Hematopoietic multipotent progenitor cell (in vitro differentiated cells): ENCODE measurements around the gene GNPNAT1. TPM values are rescaled to one million over a fixed set of nuclear protein-coding genes. Genes with fewer than 3 reads are reported as not detected.
A peak's percentile ranks its signal among the peaks of the same experiment; 100 is the strongest.
"Not testable (repeated sequence)": the region's sequence is repeated elsewhere in the genome, so short reads cannot be mapped to it uniquely, and the experiment has no call there.

Experiments
- DNase-seq, 3 donors: peaks; one replicate each; pipeline ENCODE4 v3.0.0-alpha.2; 2011 to 2015; ENCODE audit warnings: low read depth in 2 of 3, low spot score in 2 of 3
- total RNA-seq: library from RNA; depleted of rRNA; stranded (reverse); fragments of >200 nt; gene quantifications from one replicate; pipeline ENCODE4 v1.2.3, GENCODE V29; 2012

Gene GNPNAT1
- total RNA-seq, 1 donor: 5.4 TPM

DNA sequence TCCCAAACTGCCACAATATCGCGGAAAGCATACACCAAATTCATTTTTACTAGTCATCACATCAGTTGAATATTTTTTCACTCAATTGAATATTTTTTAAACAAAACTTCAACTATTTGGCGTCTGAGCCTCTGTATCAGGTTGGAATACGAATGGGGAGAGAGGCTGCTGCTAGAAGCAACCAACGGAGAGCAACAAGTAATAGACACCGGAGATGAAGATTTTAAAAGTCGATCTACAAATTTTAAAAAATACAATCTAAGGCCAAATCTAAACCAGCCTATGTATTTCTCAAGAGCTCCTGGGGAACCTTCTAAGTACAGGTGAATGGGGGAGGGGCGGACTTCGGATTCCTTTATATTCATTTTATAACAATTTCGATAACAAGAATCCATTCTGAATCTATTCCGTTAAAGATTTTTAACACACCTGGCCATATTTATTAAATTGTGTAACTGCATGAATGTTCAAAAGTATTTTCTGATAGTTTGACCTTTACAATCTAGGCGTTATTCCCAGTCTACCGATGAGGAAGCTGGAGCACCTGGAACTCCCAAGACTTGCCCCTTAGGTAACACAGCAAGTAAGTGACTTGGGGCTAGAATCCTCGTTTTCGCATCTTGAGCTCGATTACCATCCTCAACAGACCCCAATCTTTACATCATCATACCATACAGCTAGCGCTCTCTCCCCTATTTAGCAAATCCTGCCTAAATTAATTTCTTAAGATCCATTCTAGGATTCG is 1.2 kb downstream of the GNPNAT1 start:
- DNase-seq: no peak

DNA sequence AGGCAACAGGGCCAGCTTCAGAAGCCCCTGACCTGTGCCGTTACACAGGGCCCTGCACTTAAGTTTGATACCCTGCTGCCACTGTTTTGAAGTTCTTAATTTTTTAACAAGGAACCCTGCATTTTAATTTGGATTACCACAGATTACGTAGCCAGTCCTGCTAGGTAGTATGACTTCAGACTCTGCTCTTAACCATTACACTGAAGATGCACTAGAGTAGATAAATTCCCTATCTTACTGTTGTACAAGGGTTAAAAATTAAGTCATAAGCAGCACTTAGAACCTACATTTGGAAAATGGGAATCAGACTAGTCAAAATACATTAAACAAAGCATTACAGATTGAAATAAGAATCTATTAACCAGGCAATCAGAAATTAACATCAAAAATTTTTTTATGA is 2.3 kb downstream of the GNPNAT1 start:
- no peak for DNase-seq

DNA sequence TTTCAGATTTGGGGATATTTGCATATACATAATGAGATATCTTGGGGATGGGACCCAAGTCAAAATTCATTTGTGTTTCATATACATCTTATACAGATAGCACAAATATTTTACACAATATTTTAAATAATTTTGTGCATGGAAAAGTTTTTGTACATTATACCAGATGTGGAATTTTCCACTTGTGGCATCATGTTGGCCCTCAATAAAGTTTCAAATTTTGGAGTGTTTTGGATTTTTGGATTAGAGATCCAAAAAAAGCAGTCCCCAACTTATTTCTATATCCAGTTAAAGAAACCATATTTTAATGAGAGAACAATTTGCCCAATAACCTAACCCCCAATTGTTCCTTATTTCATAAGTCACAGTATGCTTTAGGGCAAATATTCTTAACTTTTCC is 4.5 kb downstream of the GNPNAT1 start:
- no peak for DNase-seq

GRCh38 chr14:52783206-52783605 is 8.2 kb downstream of the GNPNAT1 start:
- no peak for DNase-seq

DNA sequence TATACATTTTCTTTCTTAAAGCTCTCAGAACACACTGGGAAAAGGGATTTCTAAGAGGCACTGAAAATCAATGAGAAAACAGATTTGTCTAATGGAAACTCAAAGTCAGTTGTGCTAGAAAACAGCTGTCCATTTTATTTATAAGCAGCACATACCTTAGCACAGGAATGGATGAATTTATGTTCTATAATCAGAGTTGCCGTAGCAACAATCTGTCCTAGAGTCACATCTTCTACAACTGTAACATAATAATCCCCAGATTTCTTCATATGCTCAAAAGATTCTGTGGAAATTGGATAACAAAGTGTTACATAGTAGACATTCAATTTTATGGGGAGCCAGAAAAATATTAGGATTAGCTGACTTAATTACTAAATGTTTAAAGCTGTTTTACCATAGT is 9.8 kb downstream of the GNPNAT1 start:
- DNase-seq: no peak

- no peak for DNase-seq
Observed at GRCh38 chr14:52780893-52781292, 10.5 kb downstream of the GNPNAT1 start.

DNA sequence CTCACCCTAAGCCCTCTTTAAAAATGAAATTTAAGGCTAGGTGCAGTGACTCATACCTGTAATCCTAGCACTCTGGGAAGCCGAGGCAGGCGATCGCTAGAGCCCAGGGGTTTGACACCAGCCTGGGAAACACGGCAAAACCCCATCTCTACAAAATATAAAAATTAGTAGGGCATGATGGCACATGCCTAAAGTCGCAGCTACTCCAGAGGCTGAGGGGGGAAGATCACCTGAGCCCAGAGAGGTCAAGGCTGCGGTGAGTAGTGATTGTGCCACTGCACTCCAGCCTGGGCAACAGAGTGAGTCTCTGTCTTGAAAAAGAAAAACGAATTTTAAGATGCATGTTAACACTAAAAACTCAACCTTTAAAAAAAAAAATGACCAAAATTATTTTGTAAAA is 12.7 kb downstream of the GNPNAT1 start:
- no peak for DNase-seq

DNA sequence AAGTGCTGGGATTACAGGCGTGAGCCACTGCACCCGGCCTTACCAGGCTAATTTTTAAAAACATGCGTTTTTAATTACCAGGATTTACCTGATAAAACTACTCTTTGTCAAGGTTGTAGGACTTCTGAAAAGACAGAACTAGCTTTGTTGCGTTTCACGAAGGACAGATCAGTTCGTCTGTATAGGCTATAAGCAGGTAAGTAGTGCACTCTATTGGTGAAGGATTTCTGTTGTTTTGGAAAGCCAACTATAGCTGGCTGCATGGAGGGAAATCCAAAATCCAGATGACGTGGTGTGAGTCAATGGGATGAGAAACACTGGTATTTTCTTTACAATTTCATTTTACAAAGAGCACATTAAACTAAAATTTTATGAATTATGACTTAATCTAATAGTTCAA is 14.6 kb downstream of the GNPNAT1 start:
- DNase-seq: no peak

DNA sequence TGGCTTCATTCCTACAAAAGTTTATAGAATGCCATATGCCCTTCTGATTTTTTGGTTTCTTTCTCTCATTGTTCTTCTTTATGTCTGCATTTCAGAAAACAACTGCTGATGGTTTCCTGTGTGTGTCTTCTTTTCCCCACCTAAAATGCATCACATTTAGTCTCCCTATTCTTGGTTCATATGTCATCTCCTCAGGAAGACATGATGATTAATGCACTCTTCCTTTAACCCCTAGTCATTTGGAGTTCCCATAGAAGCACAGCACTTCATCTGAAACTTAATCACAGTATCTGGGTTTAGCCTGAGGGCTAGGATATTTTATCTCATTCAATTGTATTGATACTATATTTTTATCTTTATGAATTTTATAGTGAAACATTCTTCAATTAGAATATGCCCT is 21.5 kb downstream of the GNPNAT1 start:
- DNase-seq: no peak

GRCh38 chr14:52767058-52767833 is 24.2 kb downstream of the GNPNAT1 start:
- DNase-seq: no peak

- DNase-seq: not testable (repeated sequence)
Observed at GRCh38 chr14:52762923-52763322, 28.5 kb downstream of the GNPNAT1 start.

DNA sequence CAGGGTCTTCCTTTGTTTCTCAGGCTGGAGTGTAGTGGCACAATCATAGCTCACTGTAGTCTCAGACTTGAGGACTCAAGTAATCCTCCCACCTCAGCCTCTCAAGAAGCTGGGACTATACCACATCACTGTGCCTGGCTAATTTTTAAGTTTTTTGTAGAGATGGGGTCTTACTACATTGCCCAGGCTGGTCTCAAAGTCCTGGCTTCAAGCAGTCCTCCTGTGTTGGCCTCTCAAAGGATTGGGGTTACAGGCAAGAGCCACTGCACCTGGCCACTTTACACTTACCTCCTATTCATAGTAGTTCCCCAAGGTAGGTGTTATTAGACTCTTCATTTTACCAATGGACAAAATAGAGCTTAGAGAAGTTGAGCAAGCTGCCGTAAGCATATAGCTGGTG is 32.3 kb downstream of the GNPNAT1 start:
- DNase-seq: no peak

- no peak for DNase-seq
Observed at GRCh38 chr14:52755607-52756316, 35.6 kb downstream of the GNPNAT1 start.

GRCh38 chr14:52748647-52749292 is 42.6 kb downstream of the GNPNAT1 start:
- DNase-seq: no peak

GRCh38 chr14:52741865-52742264 is 49.5 kb downstream of the GNPNAT1 start:
- peak; percentile 10 to 18 (median 12) for DNase-seq

DNA sequence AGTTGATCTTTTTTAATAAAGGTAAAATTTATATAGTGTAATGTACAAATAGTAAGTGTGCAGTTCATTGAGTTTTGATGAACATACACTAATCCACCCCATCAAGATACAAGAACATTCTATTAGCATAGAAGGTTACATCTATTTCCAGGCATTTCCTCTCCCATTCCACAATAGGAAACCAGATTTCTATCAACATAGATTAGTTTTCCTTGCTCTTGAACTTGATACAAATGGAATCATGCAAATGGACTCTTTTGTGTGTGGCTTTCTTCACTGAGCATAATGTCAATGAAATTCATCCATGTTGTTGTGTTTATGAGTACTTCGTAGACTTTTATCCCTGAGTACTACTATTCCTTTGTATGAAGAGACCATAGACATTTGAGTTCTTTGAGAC is 50.7 kb downstream of the GNPNAT1 start:
- DNase-seq: no peak

DNA sequence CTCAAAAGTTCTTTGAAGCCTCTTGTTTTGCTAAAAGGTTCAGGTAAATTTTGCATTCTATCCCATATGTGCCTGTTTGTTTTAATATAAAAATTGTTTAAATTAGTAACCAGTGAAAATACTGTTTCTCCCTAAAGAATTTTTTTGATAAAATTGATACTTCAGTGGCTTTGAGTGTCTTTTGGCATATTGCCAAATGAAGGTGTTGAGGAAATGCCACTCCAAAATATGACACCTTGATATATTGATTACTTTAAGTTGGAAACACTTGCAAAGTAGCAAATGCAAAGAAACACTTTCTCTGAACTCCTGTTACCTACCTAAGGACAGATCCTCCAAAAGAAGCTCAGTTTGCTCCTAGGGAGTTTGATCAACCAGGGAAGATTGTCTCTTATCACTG is 53.0 kb downstream of the GNPNAT1 start:
- DNase-seq: no peak

DNA sequence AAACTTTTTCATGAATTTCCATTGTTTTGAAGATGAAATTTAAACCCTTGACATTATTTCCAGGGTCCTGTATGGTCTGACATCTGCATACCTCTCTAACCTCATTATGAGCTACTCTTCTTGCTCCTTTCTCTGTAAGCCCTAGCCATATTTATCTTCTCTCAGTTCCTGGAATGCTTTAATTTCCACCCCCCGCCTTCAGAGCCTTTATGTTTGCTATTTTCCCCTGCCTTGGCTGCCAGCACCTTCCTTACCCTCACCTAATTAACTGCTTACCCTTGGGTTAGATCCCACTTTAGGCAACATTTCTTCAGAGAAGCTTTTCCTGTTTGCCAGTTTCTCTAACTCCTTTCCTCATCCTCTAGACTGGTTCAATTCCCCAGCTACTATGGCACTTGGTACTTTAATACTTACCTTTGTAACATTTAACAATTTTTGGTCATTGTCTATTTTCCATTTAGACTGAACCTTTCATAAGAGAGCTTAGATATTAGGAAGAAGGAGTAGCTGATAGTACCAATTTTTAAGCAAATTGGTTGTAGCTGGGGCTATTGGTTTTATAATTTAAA is 55.4 kb downstream of the GNPNAT1 start:
- no peak for DNase-seq

DNA sequence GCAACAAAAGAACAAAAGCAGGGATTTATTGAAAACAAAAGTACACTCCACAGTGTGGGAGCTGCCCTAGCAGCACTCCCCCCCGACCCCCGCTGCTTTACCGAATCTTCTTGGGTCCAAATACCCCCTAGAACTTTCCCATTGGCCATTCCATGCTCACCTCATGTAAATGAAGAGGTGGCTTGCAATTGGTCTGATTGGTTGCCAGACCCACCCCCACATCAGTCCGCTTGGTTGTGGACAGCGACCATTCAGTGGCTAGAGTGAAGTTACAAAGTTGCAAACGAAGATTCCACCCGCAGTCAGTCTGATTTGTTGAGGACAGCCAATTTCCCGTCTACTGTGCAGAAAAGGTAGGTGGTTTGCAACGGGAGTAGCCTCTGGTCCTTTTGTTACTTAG is 57.6 kb downstream of the GNPNAT1 start:
- no peak for DNase-seq

- DNase-seq: peak in 1 of 3 donors; percentile 13
Observed at GRCh38 chr14:52730709-52731111, 60.7 kb downstream of the GNPNAT1 start.
